GM12878 (cell line): ENCODE data around the gene ZNF512. TPM values are rescaled to one million over a fixed set of nuclear protein-coding genes. Genes with fewer than 3 reads are reported as not detected.
"Not testable (repeated sequence)": the region's sequence is repeated elsewhere in the genome, so short reads cannot be mapped to it uniquely, and the experiment has no call there.

Source experiments
- ATAC-seq: fragments of 200-7000 bp; cut with Tn5 transposase; 3 replicates; pipeline ENCODE4 v1.9.1; 2020; ENCODE audit warnings: mild to moderate bottlenecking, moderate library complexity
- BruUV-seq: library from RNA; stranded (reverse); fragments of 400-500 nt; replicated peaks from 2 replicates; lab custom pipeline; 2021; lab: Mats Ljungman, UMichigan
- CTCF ChIA-PET: fragments of 300-600 bp; sonication (Branson Sonifier 250); formaldehyde crosslinking; extraction: SDS; loops from one replicate; lab custom pipeline; 2021; ENCODE audit warnings: inconsistent platforms; lab: Yijun Ruan, JAX
- POLR2A ChIA-PET: fragments of 350-600 bp; formaldehyde crosslinking; extraction: SDS; loops from one replicate; lab custom pipeline; 2021; ENCODE audit warnings: inconsistent platforms; lab: Charles Lee
- RAD21 ChIA-PET: fragments of 300-600 bp; sonication (Branson Sonifier 250); formaldehyde crosslinking; loops from one replicate; lab custom pipeline; 2023; ENCODE audit warnings: antibody characterized with exemption; ENCODE audit not compliant: unreplicated experiment; lab: Charles Lee
- SMC1A ChIA-PET: fragments of 300-600 bp; sonication (Branson Sonifier 250); formaldehyde crosslinking; loops from one replicate; lab custom pipeline; 2023; ENCODE audit not compliant: unreplicated experiment, uncharacterized antibody; lab: Charles Lee
- DNase-seq: peaks from one replicate; pipeline ENCODE4 v3.0.0-alpha.2; 2011; ENCODE audit warnings: low read depth, low spot score
- FAIRE-seq: peaks from 3 replicates; lab custom pipeline; 2011; peaks lifted over from hg19 to GRCh38; lab: Jason Lieb, UNC
- H2AFZ ChIP-seq: 2 replicates; pipeline ENCODE4 v1.6.0; 2011; ENCODE audit warnings: low read depth, low read length, control low read depth; ENCODE audit not compliant: control insufficient read depth
- H3K27ac ChIP-seq: 2 replicates; pipeline ENCODE4 v1.5.1; 2011; ENCODE audit warnings: control low read depth; ENCODE audit not compliant: control insufficient read depth, insufficient read depth
- H3K27me3 ChIP-seq, 2 experiments: replicated peaks in 1 of 2; 2 replicates each; pipeline versions ENCODE4 v1.6.0 to v1.6.1; 2011; ENCODE audit warnings: low read length in 1 of 2; ENCODE audit not compliant: control insufficient read depth in 2 of 2, insufficient read depth in 2 of 2
- H3K36me3 ChIP-seq, 2 experiments: 2 replicates each; pipeline ENCODE4 v1.5.1; 2011; ENCODE audit warnings: low read length in 1 of 2; ENCODE audit not compliant: control insufficient read depth in 2 of 2, insufficient read depth in 2 of 2
- H3K4me1 ChIP-seq: 2 replicates; pipeline ENCODE4 v1.6.1; 2011; ENCODE audit warnings: mild to moderate bottlenecking, low read length, moderate library complexity, mixed read lengths; ENCODE audit not compliant: control insufficient read depth, insufficient read depth
- H3K4me2 ChIP-seq: 2 replicates; pipeline ENCODE4 v1.6.0; 2011; ENCODE audit warnings: control low read depth; ENCODE audit not compliant: control insufficient read depth, insufficient read depth
- H3K4me3 ChIP-seq: fragments of 200-600 bp; sonication (generic); 2 replicates; pipeline ENCODE4 v1.5.1; 2016
- H3K79me2 ChIP-seq: 2 replicates; pipeline ENCODE4 v1.6.0; 2011; ENCODE audit warnings: low read length; ENCODE audit not compliant: control insufficient read depth, insufficient read depth
- H3K9ac ChIP-seq: 2 replicates; pipeline ENCODE4 v1.8.0; 2011; ENCODE audit warnings: low read length, control low read depth, mixed read lengths; ENCODE audit not compliant: control insufficient read depth, insufficient read depth
- H3K9me3 ChIP-seq: replicated peaks from 3 replicates; pipeline ENCODE4 v1.5.1; 2011; ENCODE audit warnings: mild to moderate bottlenecking, low read length; ENCODE audit not compliant: control insufficient read depth, insufficient read depth
- H4K20me1 ChIP-seq: 2 replicates; pipeline ENCODE4 v1.6.0; 2011; ENCODE audit not compliant: control insufficient read depth, insufficient read depth
- BACH1 ChIP-seq: fragments of 450-650 bp; IDR thresholded peaks from 2 replicates; pipeline ENCODE4 v1.6.1; 2017; ENCODE audit warnings: mild to moderate bottlenecking, borderline replicate concordance
- MTA2 ChIP-seq: fragments of 450-650 bp; IDR thresholded peaks from 2 replicates; pipeline ENCODE4 v1.6.1; 2016; ENCODE audit warnings: low read depth, mild to moderate bottlenecking, moderate library complexity
- POU2F2 ChIP-seq: IDR thresholded peaks from 3 replicates; pipeline ENCODE4 v1.6.1; 2011; ENCODE audit warnings: low read depth, mild to moderate bottlenecking, low read length, borderline replicate concordance
- ZNF217 ChIP-seq: fragments of 450-650 bp; IDR thresholded peaks from 2 replicates; pipeline ENCODE4 v1.6.1; 2017; ENCODE audit warnings: antibody characterized with exemption, mild to moderate bottlenecking
- WGBS: methylation state at CpG from one replicate; pipeline ENCODE4 v1.1.6; 2016; ENCODE audit warnings: low lambda C conversion rate; ENCODE audit not compliant: insufficient replicate concordance, insufficient coverage; ENCODE audit errors: missing lambda C conversion rate; 5-methylcytosine and 5-hydroxymethylcytosine counted together
- in situ Hi-C: fragments of 300-500 bp; cut with MboI; formaldehyde crosslinking; loops from 9 replicates; pipeline ENCODE4 v1.14.3; 2018; ENCODE audit warnings: mixed read lengths
- intact Hi-C: fragments of 100-400 bp; cut with micrococcal nuclease; formaldehyde crosslinking; loops from one replicate; pipeline ENCODE4 v1.14.2; 2022; ENCODE audit not compliant: unreplicated experiment
- polyA plus RNA-seq, 11 experiments: library from polyadenylated mRNA; depleted of rRNA in 4 of 11; unstranded in 6 of 11; stranded (reverse) in 5 of 11; fragments of >200 nt; fragmentation: Nextera tagmentation in 4 of 11; fragmentation: Illumina TruSeq in 1 of 11; extraction: Ambion mirVana in 4 of 11; extraction: Trizol in 1 of 11; gene quantifications; 1 replicate in 1 of 11; 2 replicates in 10 of 11; pipeline versions ENCODE4 v1.2.1 to v1.2.3, GENCODE V29; 2011 to 2016; ENCODE audit warnings: inconsistent platforms in 2 of 11, missing spikeins in 2 of 11, low read depth in 1 of 11
- total RNA-seq, 4 experiments: library from RNA; depleted of rRNA in 3 of 4; stranded (reverse); fragments of >200 nt in 3 of 4; fragmentation: Illumina TruSeq in 1 of 4; extraction: Trizol in 1 of 4; gene quantifications; 2 replicates each; pipeline versions ENCODE4 v1.2.1 to v1.2.3, GENCODE V29; 2013 to 2021
- TF ChIP-seq, protein P1 (sequence below): fragments of 450-650 bp; IDR thresholded peaks from 2 replicates; pipeline ENCODE4 v1.6.1; 2017; ENCODE audit warnings: mild to moderate bottlenecking, moderate library complexity
- TF ChIP-seq, protein P2 (sequence below): fragments of 150-350 bp; IDR thresholded peaks from 2 replicates; pipeline ENCODE4 v1.6.1; 2016; ENCODE audit warnings: low read depth, low read length

ZNF512 gene
- total and polyA plus RNA-seq, 10 of the 15 experiments (the other 5 are each of a cell fraction or from before 2014, with no cell fraction given) = 14.1 to 61.9 (median 31.2) TPM

DNA sequence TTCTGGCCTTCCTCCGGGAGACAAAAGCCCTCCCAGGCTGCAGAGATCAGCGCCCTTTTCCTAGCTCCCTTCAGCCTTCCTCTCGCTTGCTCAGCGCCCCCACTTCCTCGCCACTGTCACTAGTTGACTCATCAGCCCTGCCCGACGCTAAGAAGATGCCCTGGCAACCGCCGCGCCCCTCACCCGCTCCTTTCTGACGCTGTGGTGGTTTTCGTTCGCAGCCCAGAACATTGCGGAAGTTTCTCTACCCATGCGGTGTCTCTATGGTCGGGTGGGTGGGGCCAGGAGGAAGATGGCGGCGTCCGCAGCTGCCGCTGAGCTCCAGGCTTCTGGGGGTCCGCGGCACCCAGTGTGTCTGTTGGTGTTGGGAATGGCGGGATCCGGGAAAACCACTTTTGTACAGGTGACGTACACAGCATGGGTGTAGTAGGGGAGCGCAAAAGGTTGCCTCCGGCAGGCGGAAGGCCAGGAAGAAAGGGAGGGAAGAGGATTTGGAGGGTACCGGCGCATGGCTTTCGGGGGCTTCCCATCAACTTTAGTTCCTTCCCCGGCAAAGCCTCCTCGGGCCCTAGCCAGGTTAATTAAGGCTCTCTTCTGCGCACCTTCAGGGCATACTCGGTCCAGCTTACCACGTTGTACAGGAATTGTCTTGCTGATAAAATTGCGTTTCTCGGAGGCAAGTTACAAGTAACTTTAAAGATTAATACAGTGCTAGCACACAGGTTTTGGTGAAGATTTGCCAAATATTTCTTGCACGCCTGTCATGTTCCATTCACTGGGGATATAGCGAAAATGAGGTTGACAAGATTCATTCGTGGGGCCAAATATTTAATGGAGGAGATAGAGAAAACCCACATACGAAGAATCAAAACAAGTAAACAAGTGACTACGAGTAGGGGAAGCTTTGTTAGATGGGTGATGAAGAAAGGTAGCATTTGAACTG is 46.2 kb downstream of the ZNF512 start, which contains the start of the genes CCDC121 and GPN1 (continued):
- TF ChIP-seq, protein P1, sequence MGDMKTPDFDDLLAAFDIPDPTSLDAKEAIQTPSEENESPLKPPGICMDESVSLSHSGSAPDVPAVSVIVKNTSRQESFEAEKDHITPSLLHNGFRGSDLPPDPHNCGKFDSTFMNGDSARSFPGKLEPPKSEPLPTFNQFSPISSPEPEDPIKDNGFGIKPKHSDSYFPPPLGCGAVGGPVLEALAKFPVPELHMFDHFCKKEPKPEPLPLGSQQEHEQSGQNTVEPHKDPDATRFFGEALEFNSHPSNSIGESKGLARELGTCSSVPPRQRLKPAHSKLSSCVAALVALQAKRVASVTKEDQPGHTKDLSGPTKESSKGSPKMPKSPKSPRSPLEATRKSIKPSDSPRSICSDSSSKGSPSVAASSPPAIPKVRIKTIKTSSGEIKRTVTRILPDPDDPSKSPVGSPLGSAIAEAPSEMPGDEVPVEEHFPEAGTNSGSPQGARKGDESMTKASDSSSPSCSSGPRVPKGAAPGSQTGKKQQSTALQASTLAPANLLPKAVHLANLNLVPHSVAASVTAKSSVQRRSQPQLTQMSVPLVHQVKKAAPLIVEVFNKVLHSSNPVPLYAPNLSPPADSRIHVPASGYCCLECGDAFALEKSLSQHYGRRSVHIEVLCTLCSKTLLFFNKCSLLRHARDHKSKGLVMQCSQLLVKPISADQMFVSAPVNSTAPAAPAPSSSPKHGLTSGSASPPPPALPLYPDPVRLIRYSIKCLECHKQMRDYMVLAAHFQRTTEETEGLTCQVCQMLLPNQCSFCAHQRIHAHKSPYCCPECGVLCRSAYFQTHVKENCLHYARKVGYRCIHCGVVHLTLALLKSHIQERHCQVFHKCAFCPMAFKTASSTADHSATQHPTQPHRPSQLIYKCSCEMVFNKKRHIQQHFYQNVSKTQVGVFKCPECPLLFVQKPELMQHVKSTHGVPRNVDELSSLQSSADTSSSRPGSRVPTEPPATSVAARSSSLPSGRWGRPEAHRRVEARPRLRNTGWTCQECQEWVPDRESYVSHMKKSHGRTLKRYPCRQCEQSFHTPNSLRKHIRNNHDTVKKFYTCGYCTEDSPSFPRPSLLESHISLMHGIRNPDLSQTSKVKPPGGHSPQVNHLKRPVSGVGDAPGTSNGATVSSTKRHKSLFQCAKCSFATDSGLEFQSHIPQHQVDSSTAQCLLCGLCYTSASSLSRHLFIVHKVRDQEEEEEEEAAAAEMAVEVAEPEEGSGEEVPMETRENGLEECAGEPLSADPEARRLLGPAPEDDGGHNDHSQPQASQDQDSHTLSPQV = no peak
- TF ChIP-seq BACH1 = peak; percentile 60; the same call in 1 of the 2 replicates
- TF ChIP-seq MTA2 = 0 out of 2 replicates have a peak, but pooled peaks have one; percentile 32
- TF ChIP-seq, protein P2, sequence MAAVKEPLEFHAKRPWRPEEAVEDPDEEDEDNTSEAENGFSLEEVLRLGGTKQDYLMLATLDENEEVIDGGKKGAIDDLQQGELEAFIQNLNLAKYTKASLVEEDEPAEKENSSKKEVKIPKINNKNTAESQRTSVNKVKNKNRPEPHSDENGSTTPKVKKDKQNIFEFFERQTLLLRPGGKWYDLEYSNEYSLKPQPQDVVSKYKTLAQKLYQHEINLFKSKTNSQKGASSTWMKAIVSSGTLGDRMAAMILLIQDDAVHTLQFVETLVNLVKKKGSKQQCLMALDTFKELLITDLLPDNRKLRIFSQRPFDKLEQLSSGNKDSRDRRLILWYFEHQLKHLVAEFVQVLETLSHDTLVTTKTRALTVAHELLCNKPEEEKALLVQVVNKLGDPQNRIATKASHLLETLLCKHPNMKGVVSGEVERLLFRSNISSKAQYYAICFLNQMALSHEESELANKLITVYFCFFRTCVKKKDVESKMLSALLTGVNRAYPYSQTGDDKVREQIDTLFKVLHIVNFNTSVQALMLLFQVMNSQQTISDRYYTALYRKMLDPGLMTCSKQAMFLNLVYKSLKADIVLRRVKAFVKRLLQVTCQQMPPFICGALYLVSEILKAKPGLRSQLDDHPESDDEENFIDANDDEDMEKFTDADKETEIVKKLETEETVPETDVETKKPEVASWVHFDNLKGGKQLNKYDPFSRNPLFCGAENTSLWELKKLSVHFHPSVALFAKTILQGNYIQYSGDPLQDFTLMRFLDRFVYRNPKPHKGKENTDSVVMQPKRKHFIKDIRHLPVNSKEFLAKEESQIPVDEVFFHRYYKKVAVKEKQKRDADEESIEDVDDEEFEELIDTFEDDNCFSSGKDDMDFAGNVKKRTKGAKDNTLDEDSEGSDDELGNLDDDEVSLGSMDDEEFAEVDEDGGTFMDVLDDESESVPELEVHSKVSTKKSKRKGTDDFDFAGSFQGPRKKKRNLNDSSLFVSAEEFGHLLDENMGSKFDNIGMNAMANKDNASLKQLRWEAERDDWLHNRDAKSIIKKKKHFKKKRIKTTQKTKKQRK = no peak
- peak; percentile 86; the same call in 2 of the 3 replicates for TF ChIP-seq POU2F2
- TF ChIP-seq ZNF217 = no peak

DNA sequence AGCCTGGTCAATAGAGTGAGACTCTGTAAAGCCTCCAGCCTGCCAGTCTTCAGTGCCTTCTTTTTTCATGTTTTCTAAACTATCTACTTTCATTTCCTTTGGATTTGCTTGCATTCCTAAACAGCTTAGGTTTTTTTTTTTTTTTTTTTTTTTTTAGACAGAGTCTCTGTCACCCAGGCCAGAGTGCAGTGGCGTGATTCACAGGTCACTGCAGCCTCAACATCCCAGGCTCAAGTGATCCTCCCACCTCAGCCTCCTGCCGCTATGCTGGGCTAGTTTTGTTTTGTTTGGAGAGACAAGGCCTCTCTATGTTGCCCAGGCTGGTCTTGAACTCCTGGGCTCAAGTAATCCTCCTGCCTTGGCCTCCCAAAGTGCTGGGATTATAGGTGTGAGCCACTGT is 47.4 kb downstream of the ZNF512 start:
- H3K79me2 ChIP-seq, H3K4me3 ChIP-seq, intact Hi-C loops, H4K20me1 ChIP-seq, H3K27ac ChIP-seq, CTCF ChIA-PET, FAIRE-seq, DNase-seq, H3K27me3 ChIP-seq, H3K9me3 ChIP-seq, RAD21 ChIA-PET, ATAC-seq, H3K4me2 ChIP-seq, BruUV-seq, H3K9ac ChIP-seq, H2AFZ ChIP-seq, in situ Hi-C loops, H3K4me1 ChIP-seq: not testable (repeated sequence)
- H3K36me3 ChIP-seq = peaks cover 0 to 14% of the 10 kb centered on the region in 2 experiments; a peak in 2 of 4 replicates
- 100% methylated on average over 2 of the region's 2 CpGs for WGBS
- ChIA-PET POLR2A (interaction anchor here (0.7 kb wide), 1 partner anchor 16 kb away, joined by 3 read pairs; no protein-coding TSS in a partner anchor), SMC1A (interaction anchor here (0.6 kb wide), 1 partner anchor 35 kb away, joined by 3 read pairs; no protein-coding TSS in a partner anchor)
